DMS79 (cell line): ENCODE data around the gene CCDC18.
"Not testable (repeated sequence)": the region's sequence is repeated elsewhere in the genome, so short reads cannot be mapped to it uniquely, and the experiment has no call there.

ENCODE experiments used
- DNase-seq: peaks from one replicate; lab custom pipeline; 2025; lab: John Stamatoyannopoulos, UW

The CCDC18 gene, protein sequence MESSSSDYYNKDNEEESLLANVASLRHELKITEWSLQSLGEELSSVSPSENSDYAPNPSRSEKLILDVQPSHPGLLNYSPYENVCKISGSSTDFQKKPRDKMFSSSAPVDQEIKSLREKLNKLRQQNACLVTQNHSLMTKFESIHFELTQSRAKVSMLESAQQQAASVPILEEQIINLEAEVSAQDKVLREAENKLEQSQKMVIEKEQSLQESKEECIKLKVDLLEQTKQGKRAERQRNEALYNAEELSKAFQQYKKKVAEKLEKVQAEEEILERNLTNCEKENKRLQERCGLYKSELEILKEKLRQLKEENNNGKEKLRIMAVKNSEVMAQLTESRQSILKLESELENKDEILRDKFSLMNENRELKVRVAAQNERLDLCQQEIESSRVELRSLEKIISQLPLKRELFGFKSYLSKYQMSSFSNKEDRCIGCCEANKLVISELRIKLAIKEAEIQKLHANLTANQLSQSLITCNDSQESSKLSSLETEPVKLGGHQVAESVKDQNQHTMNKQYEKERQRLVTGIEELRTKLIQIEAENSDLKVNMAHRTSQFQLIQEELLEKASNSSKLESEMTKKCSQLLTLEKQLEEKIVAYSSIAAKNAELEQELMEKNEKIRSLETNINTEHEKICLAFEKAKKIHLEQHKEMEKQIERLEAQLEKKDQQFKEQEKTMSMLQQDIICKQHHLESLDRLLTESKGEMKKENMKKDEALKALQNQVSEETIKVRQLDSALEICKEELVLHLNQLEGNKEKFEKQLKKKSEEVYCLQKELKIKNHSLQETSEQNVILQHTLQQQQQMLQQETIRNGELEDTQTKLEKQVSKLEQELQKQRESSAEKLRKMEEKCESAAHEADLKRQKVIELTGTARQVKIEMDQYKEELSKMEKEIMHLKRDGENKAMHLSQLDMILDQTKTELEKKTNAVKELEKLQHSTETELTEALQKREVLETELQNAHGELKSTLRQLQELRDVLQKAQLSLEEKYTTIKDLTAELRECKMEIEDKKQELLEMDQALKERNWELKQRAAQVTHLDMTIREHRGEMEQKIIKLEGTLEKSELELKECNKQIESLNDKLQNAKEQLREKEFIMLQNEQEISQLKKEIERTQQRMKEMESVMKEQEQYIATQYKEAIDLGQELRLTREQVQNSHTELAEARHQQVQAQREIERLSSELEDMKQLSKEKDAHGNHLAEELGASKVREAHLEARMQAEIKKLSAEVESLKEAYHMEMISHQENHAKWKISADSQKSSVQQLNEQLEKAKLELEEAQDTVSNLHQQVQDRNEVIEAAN (N-terminal part only)

GRCh38 chr1:93180723-93181613 is at the start of gene CCDC18:
TSS of gene CCDC18 (plus strand) at chr1:93180724. CDS start at chr1:93183362, 2,638 bp downstream.
- DNase-seq = peak; percentile 6

- DNase-seq = no peak
These were observed 47.9 kb upstream of the CCDC18 start for GRCh38 chr1:93132638-93133037.

- DNase-seq = no peak
These were observed 44.1 kb upstream of the CCDC18 start for GRCh38 chr1:93136445-93136844.

DNA sequence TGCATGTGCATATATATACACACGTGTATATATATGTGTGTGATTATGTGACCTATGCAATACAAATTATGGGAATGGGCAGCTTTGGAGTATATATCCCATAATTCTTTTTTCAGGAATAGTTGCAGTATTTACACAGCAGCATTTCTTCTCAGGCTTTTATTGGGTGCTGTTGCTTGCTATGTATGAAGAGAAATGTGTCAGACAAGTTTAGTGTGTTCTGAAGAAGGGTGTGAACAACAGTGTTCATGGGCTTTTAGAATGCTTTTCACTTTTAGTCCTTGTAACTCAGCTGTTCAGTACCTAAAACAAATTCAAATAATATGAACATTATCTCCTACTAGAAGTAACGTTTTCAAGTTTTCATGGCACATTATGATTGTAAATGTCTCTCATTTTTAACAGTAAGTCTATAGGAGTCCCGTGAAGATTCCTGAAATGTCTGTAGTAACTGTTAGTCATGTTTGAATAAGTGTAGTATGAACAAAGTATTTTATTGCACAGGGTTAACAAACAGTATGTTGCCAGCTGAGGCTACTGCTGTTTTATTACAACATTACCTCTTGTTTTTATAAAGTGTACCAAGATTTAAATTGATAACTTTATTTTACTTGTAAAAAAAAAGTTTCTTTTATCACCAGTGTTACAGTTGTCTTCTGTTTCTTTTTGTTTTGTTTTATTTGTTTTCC is 42.8 kb upstream of the CCDC18 start:
- DNase-seq = no peak

- no peak for DNase-seq
These were observed 40.4 kb upstream of the CCDC18 start for GRCh38 chr1:93140106-93140505.

- DNase-seq = no peak
These were observed 38.4 kb upstream of the CCDC18 start for GRCh38 chr1:93142161-93142560.

DNA sequence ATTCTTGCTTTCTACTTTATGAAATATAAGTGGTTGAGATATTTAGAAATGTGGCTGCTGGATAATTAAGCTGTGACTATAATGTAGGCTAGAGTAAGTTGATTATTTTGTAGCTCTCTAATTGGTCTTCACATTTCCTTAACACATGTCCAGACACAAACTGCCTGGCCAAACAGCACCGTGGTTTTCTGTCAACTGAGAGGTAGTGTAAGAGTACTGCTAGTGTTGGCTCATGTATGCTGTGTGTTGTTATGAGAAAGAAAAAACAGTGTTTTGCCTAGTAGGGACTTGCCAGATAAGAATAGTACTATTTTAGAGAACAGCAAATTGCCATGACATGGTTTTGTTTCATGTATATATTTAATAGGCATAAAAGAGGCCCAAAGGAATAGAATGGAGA is 37.4 kb upstream of the CCDC18 start:
- no peak for DNase-seq

GRCh38 chr1:93143769-93144168 is 36.8 kb upstream of the CCDC18 start:
- no peak for DNase-seq

DNA sequence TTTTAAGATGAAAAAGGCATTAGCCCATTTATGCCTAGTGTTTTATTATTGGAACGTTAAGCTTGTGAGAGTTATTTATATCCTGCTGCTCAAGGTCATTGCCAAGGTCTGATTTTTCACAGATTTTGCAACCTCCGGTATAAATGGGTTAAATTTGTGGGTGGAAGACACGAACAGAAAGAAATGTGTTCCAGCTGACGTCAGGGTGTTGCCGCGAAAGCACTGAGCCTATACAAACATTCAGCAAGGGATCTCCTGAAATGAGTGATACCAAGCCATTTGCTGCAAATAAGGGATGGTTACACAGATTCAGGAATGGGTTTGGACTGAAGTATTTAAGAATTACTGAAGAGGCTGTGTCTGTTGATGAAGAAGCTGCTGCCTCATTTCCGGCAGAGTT is 32.5 kb upstream of the CCDC18 start:
- no peak for DNase-seq

GRCh38 chr1:93150729-93151128 is 29.8 kb upstream of the CCDC18 start:
- DNase-seq = no peak

DNA sequence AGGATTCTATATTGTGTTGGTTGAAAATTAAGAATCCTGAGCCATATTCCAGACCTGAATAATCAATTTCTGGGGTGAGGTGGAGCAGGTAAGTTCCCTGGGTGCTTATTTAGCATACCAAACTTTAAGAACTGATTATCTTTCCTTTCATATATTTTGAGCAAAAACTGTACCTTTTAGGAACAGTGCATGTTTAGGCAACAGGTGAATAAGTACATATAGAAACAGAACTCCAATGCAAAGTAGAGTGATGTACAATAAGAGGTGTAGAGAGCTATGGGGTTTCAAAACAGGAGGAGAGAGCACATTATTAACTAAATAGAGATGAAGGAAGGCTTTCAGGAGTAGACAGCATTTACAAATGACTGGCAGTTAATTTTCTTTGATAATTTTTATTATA is 29.1 kb upstream of the CCDC18 start:
- DNase-seq = no peak

DNA sequence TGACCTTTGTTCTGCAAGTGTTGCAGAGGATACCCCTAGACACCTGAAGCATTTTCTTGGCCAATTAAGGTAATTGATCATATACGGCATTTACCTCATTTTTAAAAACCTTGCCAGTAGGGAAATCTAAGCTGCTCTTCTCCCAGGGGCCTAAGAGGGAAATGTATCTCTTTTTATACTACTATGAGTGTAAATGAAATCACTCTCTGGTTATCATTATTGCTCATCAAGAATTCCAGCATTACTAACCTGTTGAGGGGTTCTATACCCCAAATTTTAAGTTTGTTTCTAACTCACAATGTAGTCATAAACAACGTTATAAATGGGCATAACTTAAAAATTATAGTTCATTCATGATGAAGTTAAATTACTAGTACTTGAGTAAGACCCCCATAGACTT is 27.7 kb upstream of the CCDC18 start:
- no peak for DNase-seq

DNA sequence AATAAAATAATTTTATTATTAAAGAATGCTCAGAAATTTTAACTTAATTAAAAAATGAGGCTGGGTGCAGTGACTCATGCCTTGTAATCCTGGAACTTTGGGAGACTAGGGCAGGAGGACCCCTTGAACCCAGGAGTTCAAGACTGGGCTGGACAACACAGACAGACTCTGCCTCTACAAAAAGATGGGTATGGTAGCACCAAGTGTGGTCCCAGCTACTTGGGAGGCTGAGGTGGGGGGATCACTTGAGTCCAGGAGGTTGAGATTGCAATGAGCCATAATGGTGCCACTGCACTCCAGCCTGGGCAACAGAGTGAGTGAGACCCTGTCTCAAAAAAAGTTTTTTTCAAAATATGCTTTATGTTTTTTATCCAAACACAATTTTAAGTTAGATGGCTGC is 25.6 kb upstream of the CCDC18 start:
- DNase-seq = no peak

- no peak for DNase-seq
These were observed 25.2 kb upstream of the CCDC18 start for GRCh38 chr1:93155335-93155734.

- no peak for DNase-seq
These were observed 21.2 kb upstream of the CCDC18 start for GRCh38 chr1:93159337-93159736.

DNA sequence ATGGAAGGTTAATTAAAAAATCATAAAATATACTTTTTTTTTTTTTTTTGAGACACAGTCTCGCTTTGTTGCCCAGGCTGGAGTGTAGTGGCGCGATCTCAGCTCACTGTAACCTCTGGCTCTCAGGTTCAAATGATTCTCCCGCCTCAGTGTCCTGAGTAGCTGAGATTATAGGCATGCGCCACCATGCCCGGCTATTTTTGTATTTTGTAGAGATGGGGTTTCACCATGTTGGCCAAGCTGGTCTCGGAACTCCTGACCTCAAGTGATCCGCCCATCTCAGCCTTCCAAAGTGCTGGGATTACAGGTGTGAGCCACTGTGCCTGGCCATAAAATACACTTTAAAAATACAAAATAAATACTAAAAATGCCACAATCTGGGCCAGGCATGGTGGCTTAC is 17.2 kb upstream of the CCDC18 start:
- DNase-seq = not testable (repeated sequence)

DNA sequence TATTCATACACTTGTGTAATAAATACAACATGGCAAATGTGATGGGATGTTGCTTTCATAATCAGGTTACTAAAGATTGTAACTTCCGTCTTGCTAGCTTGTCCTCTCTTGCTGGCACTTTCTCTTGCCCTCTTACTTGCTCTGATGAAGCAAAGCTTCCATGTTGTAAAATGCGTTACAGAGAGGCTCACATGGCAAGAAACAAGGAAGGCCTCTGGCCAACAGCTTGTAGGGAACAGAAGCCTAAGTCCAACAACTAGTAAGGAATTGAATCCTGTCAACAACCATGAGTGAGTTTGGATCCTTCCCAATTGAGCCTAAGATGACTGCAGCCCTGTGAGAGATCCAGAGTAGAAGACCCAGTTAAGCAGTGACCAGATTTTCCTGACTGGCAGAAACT is 15.7 kb upstream of the CCDC18 start:
- DNase-seq = no peak

- not testable (repeated sequence) for DNase-seq
These were observed 14.6 kb upstream of the CCDC18 start for GRCh38 chr1:93165895-93166294.

DNA sequence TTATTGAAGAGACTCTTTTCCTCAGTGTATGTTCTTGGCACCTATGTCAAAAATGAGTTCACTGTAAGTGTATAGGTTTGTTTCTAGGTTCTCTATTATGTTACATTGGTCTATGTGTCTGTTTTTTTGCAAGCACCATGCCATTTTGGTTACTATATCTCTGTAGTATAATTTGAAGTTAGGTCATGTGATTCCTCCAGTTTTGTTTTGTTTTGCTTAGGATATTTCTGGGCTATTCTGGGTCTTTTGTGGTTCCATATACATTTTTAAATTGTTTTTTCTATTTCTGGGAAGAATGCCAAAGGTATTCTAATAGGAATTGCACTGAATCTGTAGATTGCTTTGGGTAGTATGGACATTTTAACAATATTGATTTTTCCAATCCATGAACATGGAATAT is 13.5 kb upstream of the CCDC18 start:
- DNase-seq = no peak

GRCh38 chr1:93170141-93170678 is 10.3 kb upstream of the CCDC18 start:
- not testable (repeated sequence) for DNase-seq
